Osteoblast (primary cell): ENCODE results near the gene ACTL8. TPM values are rescaled to one million over a fixed set of nuclear protein-coding genes. Genes with fewer than 3 reads are reported as not detected.
A peak's percentile ranks its signal among the peaks of the same experiment; 100 is the strongest.

Experiments used
- DNase-seq: peaks from one replicate; pipeline ENCODE4 v3.0.0; 2011; ENCODE audit warnings: low spot score, mixed read lengths; ENCODE audit not compliant: insufficient read length; ENCODE audit errors: missing footprints
- H2AFZ ChIP-seq: 2 replicates; pipeline ENCODE4 v1.6.0; 2011; ENCODE audit warnings: mild to moderate bottlenecking, low read length
- H3K27ac ChIP-seq: 2 replicates; pipeline ENCODE4 v1.5.1; 2011; ENCODE audit warnings: mild to moderate bottlenecking, low read depth, low read length, moderate library complexity
- H3K27me3 ChIP-seq: 2 replicates; pipeline ENCODE4 v1.6.0; 2012; ENCODE audit warnings: mild to moderate bottlenecking, control low read depth, inconsistent platforms, low read length, moderate library complexity; ENCODE audit not compliant: insufficient read depth
- H3K36me3 ChIP-seq: 2 replicates; pipeline ENCODE4 v1.5.1; 2011; ENCODE audit warnings: mild to moderate bottlenecking, low read length, control low read depth, moderate library complexity; ENCODE audit not compliant: insufficient read depth
- H3K4me1 ChIP-seq: 2 replicates; pipeline ENCODE4 v1.5.1; 2011; ENCODE audit warnings: mild to moderate bottlenecking, low read length, control low read depth, moderate library complexity; ENCODE audit not compliant: insufficient read depth
- H3K4me2 ChIP-seq: 2 replicates; pipeline ENCODE4 v1.6.0; 2011; ENCODE audit warnings: mild to moderate bottlenecking, low read length; ENCODE audit not compliant: insufficient read depth
- H3K4me3 ChIP-seq: fragments of 200-600 bp; sonication (generic); 3 replicates; pipeline ENCODE4 v1.5.1; 2012; ENCODE audit warnings: mild to moderate bottlenecking, low read length, inconsistent platforms; ENCODE audit not compliant: insufficient read depth
- H3K79me2 ChIP-seq: 2 replicates; pipeline ENCODE4 v1.6.0; 2012; ENCODE audit warnings: mild to moderate bottlenecking, low read length, control low read depth, inconsistent platforms; ENCODE audit not compliant: insufficient read depth
- H3K9me3 ChIP-seq: 2 replicates; pipeline ENCODE4 v1.5.1; 2011; ENCODE audit warnings: low read depth, low read length, control low read depth
- H4K20me1 ChIP-seq: 2 replicates; pipeline ENCODE4 v1.6.0; 2012; ENCODE audit warnings: mild to moderate bottlenecking, low read length, control low read depth; ENCODE audit not compliant: insufficient read depth
- CTCF ChIP-seq: IDR thresholded peaks from 2 replicates; pipeline ENCODE4 v1.5.1; 2011; ENCODE audit warnings: mild to moderate bottlenecking, low read depth, low read length, moderate library complexity; ENCODE audit errors: extremely low read depth
- total RNA-seq: library from RNA; depleted of rRNA; stranded (reverse); fragments of >200 nt; gene quantifications from 2 replicates; pipeline ENCODE4 v1.2.3, GENCODE V29; 2012

Gene ACTL8
- total RNA-seq, 1 donor: not detected

GRCh38 chr1:17792421-17792820 is 37.3 kb downstream of the ACTL8 start:
- no peaks in the 10 kb centered on the region for H3K9me3 ChIP-seq

GRCh38 chr1:17795081-17795809 is 40.1 kb downstream of the ACTL8 start:
- H3K4me3 ChIP-seq: no peak overlapping the region
- H3K4me1 ChIP-seq: no peaks in the 10 kb centered on the region
- H3K4me2 ChIP-seq: peak overlapping the region; percentile 41
- peak overlapping the region; percentile 44 for H2AFZ ChIP-seq
- no peaks in the 10 kb centered on the region for H3K36me3 ChIP-seq
- no peak for TF ChIP-seq CTCF
- no peak overlapping the region for H3K27ac ChIP-seq
- no peak for DNase-seq
- no peaks in the 10 kb centered on the region for H3K9me3 ChIP-seq
- peaks cover 20% of the 10 kb centered on the region for H3K27me3 ChIP-seq
- no peaks in the 10 kb centered on the region for H4K20me1 ChIP-seq
- no peaks in the 10 kb centered on the region for H3K79me2 ChIP-seq

More at GRCh38 chr1:17792421-17792820, 37.3 kb downstream of the ACTL8 start:
- Histone ChIP-seq H3K79me2 (no peaks in the 10 kb centered on the region), H3K36me3 (no peaks in the 10 kb centered on the region), H2AFZ (no peak overlapping the region), H3K4me1 (peaks cover 10% of the 10 kb centered on the region), H3K27ac (no peak overlapping the region), H3K4me2 (no peak overlapping the region), H3K27me3 (peaks cover 11% of the 10 kb centered on the region), H3K4me3 (no peak overlapping the region), H4K20me1 (no peaks in the 10 kb centered on the region)
- no peak for DNase-seq
- TF ChIP-seq CTCF: no peak

GRCh38 chr1:17795836-17796645 is 40.9 kb downstream of the ACTL8 start:
- no peak overlapping the region for H3K4me3 ChIP-seq
- DNase-seq: no peak
- peaks cover 20% of the 10 kb centered on the region for H3K27me3 ChIP-seq
- H3K27ac ChIP-seq: no peak overlapping the region
- H3K9me3 ChIP-seq: no peaks in the 10 kb centered on the region
- peak overlapping the region; percentile 44 for H2AFZ ChIP-seq
- TF ChIP-seq CTCF: no peak
- no peaks in the 10 kb centered on the region for H3K79me2 ChIP-seq
- peak overlapping the region; percentile 41 for H3K4me2 ChIP-seq
- H3K4me1 ChIP-seq: no peaks in the 10 kb centered on the region
- no peaks in the 10 kb centered on the region for H4K20me1 ChIP-seq
- H3K36me3 ChIP-seq: no peaks in the 10 kb centered on the region

- TF ChIP-seq CTCF: no peak
- Histone ChIP-seq H3K4me2 (no peak overlapping the region), H3K36me3 (no peaks in the 10 kb centered on the region), H2AFZ (no peak overlapping the region), H4K20me1 (no peaks in the 10 kb centered on the region), H3K27ac (no peak overlapping the region), H3K9me3 (no peaks in the 10 kb centered on the region), H3K4me1 (peaks cover 8% of the 10 kb centered on the region), H3K79me2 (no peaks in the 10 kb centered on the region), H3K27me3 (peaks cover 17% of the 10 kb centered on the region), H3K4me3 (no peak overlapping the region)
- DNase-seq: no peak
Measured at GRCh38 chr1:17797478-17797877, 42.3 kb downstream of the ACTL8 start.
